Suppressor macrophage treated with lipopolysaccharide for 1 hour (primary cell): ENCODE measurements around the gene TRIM59.
A peak's percentile ranks its signal among the peaks of the same experiment; 100 is the strongest.

ENCODE experiments used
- DNase-seq, 3 donors: peaks; one replicate each; pipeline ENCODE4 v3.0.0-alpha.2; 2020 to 2022

TRIM59 gene

DNA sequence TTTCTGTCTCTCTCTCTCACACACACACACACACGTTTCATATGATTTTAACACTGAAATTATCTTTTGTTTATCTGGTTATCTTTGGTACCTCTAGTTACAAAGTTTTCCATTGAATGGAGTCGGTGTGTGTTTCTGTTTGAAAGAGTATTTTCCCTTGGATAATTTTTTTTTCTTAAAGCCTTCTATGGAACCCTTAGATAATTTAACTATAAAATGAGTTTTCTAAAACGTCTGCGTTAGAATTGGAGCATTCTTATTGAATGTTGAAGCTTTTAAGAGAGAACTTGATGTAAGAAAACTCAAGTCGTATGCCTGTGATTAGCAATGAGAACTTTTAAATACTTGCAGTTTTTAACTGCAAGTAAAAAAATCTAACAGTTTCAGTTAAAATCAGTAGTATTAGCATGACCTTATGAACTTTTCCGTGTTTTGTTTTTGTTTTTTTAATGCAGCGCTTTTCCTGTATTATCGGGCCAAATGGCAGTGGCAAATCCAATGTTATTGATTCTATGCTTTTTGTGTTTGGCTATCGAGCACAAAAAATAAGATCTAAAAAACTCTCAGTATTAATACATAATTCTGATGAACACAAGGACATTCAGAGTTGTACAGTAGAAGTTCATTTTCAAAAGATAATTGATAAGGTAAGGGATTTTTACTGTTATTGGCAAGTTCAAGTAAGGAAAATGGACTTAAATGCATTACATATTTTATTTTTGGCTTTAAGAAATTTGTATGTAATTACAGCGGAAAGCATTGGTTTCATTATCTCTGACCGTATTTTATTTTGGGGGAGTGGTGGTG lies 47.2 kb downstream of the TRIM59 start:
- no peak for DNase-seq

DNA sequence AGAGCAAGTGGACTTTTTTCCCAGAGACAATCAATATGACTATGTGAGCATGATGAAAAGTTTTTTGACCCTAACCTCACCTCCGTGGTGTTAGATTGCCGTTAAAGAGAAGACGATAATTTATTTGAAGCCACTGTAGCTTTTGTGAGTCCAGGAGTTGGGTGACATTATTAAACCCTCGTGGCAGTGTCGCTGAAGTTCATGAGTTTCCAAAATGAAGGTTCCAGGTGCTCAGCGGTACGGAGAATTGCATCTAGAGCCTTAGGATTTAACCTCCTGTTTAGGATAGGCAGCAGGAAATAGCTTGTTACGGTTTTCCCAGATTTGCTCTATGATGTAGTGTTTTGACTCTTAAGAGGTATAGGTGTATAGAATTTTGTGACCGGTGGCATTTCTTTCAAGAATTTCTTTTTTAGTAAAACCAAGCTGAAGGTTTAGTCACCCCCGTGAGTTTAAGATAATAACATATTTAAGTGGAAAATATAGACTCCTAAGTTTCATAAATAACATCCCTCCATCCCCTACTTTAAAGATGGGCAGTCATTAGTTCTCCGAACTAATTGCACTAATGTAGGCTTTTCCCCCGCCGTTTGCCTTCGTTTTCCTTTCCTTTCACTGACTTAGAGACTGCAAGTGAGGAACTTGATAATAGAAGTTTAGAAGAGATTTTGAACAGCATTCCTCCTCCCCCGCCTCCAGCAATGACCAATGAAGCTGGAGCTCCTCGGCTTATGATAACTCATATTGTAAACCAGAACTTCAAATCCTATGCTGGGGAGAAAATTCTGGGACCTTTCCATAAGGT lies 48.1 kb downstream of the TRIM59 start:
- peak; percentile 71 to 80 (median 73) for DNase-seq

DNA sequence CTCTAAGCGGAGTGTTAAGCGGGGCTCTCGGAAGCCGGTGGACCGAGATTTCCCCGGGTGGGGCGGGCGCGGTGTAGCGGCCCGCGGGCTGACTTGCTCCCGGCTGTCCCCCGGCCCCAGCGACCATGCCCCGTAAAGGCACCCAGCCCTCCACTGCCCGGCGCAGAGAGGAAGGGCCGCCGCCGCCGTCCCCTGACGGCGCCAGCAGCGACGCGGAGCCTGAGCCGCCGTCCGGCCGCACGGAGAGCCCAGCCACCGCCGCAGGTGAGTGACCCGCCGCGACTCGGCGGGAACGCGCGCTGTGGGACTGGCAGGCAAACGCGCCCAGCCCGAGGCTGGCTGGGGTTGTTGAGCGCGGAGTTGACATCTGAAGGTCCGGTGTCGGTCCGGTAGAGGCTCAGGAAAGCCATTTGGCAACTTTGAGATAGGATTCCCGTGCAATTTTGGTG lies 48.9 kb downstream of the TRIM59 start:
- peak; percentile 32 to 66 (median 45) for DNase-seq

DNA sequence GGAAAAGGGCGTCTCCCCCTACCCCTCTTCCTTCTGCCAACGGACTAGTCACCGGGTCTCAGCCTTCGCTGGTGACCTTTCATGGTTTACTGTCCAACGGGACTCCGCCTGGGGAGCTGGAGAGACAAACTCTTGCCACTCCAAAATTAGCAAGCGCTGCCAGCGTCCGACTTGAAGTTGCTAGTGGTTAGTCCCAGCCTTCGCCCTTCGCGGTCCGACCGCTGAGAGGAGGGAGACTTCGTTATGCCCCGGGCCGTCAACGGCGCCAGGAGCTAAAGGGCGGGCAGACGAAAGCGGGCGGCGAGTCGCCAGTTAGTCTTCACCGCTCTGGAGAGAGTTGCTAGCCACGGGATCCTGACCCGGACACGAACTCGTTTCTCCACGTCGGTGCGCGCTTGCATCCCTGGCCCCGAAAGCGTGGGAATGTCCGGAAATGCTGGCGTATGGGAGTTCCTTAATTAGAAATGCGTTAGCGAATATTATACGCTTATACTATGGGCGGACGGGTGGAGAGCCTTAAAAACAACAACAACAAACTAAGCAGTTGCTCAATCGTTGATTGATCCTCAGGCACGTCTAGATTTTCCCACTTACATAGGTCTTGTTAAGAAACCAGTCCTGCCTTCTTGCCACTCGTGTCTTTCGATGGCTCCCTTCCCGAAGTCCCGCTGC lies 49.4 kb downstream of the TRIM59 start:
- DNase-seq, result peak; percentile 76 to 83 (median 82)

DNA sequence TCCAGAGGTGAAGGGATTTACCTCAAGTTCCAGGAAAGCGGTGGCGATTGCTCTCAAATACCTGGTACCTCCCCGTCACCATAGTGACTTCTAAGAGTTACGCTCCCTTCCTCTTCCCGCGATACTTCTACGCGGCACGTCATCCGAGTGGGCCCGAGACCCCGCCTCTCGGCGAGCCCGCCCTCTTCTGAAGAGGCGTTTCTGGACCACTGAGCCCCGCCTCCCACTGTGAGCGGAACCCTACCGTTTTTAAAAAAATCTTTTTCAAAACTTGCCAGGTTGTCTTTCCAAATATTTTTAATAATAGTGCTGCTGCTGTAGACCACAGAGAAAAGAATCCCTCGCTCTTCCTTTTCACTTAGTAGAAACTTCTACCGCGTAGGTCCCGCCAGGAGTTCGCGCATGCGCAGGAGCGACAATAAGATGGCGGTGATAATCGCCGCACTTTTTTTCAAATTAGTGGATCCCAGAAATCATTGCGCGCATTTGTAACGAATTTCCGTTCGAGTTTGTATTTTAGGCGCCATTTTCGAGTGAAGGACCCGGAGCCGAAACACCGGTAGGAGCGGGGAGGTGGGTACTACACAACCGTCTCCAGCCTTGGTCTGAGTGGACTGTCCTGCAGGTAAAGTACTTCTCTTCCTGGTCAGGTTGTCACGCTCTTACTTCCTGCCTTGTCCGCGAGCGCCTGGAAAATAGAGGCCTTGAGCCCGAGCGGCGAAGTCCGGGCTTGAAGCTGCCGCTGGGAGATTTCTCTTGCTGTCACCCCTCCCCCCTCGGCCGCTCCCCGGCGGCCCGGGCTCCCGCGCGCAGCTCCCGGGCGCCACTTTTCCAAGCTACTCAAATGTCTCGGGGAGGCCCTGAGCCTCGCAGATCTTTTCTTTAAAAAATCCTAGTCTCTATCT lies 50.2 kb downstream of the TRIM59 start, which contains the start of the genes IFT80 and SMC4:
Gene IFT80 (minus strand): TSS at position 101 of the 905 bp plus-strand sequence. CDS start 14,625 bp downstream, outside the sequence.
Gene SMC4 (plus strand): TSS at position 526 of the 905 bp plus-strand sequence. CDS start 1,177 bp downstream, outside the sequence.
- DNase-seq, result peak; percentile 96 to 98 (median 98)

DNA sequence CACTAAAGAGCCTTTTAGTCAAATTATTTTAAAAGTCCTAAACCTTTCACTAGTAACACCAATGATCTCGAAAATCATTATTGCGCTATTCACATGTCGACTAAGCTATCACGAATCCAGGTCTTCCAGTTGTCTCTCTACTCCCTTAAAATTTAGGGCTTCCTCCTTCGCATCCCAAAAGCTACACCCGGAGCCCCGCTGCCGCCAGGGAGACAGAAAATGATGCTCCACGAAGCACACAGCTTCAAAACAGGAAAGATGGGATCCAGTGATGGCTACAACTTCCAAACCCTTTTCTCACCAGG lies 50.8 kb downstream of the TRIM59 start:
- no peak for DNase-seq

DNA sequence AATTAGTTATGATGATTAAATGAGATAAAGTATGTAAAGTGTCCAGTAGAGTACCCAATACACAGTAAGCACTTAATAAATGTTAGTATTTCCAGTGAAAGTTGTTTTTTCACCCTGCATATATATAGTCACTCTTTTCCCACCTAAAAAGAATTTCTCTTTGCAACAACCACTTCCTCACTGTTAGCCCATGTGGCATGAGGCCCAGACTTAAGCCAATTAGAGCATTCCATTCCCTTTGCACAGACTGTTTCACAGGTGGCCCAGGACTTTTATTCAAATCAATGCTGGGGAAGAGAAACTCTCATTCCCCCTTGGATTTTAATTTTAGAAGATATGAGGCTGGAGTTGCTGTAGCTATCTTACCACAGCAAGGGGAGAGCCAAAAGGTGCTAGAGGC lies 54.3 kb downstream of the TRIM59 start:
- DNase-seq, result no peak

DNA sequence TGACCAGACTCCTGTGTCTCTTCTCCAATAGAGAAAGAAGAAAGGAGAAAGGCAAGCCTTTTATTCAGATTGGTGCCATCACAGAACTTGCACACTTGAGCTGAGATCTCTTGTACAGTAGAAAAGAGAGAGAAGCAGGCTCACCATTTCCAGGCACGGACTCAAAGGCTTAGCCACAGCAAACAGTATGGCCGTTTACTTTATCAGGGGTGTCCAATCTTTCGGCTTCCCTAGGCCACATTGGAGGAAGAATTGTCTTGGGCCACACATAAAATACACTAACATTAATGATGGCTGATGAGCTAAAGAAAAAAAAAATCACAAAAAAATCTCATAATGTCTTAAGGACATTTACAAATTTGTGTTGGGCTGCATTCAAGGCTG lies 55.6 kb downstream of the TRIM59 start:
- no peak for DNase-seq

DNA sequence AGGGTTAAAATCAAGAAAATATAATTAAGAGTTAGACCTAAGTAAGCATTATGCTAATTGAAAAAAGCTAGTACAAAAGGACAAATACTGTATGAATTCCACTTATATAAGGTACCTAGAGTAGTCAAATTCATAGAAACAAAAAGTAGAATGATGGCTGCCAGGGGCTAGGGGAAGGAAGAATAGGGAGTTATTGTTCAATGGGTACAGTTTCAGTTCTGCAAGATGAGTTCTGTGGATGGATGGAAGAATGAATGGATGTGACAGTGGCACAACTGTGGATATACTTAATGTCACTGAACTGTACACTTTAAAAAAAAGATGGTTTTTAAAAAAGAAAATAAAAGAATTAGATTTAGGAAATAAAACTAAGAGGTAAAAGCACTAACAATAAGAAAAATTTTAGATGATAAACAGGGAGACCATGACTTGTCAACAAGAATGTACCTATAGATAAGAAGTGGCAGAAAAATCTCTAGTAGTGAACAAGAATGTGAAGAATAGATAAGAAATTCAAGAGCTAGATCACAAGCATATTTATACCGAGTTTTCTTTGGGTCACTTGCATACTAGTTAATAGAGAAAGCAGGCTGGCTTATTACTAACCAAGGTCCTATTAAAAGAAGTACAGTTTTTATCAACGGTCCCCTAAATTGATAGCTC lies 56.1 kb downstream of the TRIM59 start:
- no peak for DNase-seq

DNA sequence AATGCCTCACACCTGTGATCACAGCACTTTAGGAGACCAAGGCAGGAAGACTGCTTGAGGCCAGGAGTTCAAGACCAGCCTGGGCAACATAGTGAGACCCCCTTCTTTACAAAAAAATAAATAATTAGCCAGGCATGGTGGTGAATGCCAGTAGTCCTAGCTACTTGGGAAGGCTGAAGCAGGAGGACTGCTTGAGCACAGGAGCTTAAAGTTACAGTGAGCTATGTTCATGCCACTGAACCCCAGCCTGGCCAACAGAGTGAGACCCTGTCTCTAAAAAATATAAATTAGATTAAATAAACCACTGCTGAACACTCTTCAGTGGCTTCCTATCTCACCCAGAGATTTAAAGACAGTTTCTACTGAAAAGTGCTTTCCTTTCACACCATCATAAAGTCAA lies 56.8 kb downstream of the TRIM59 start:
- DNase-seq, result no peak

DNA sequence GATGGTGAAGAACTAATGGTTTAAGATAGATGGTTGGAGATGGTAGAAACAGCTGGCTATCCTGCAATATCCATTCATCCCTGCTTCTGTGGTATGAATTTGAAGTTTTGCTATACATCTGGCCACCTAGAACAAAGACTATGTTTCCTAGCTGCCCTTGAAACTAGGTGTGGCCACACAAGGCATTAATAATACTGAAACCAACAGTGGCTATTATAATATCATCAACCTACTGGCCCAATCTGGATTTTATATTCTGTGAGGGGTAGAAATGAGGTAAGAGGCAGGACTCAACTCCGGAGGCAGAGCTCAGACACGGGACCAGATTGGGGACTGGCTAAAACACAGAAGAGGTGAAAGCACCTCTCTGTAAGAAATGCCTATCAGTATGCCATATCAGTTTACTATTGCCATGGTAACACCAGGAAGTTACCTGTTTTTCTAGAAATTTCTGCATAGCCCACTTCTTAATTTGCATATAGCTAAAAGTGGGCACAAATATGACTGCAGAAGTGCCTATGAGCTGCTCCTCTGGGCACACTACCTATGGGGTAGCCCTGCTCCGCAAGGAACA lies 58.9 kb downstream of the TRIM59 start:
- DNase-seq, result no peak
